Fibroblast of mammary gland (primary cell): ENCODE results near the gene F3.

ENCODE experiments used
- DNase-seq: peaks from one replicate; pipeline ENCODE4 v3.0.0-alpha.2; 2010; ENCODE audit warnings: low read depth
- H3K4me3 ChIP-seq: 2 replicates; pipeline ENCODE4 v1.5.1; 2011; ENCODE audit warnings: low read depth, mild to moderate bottlenecking, low read length, moderate library complexity; ENCODE audit not compliant: control insufficient read depth
- CTCF ChIP-seq: conservative IDR thresholded peaks from 2 replicates; pipeline ENCODE4 v1.5.1; 2011; ENCODE audit warnings: low read depth, low read length, inconsistent platforms; ENCODE audit not compliant: control insufficient read depth, insufficient read depth

Gene F3

GRCh38 chr1:94535879-94536278, 5.7 kb downstream of the F3 start:
- no peak for DNase-seq

GRCh38 chr1:94535095-94535494, 6.5 kb downstream of the F3 start:
- no peak overlapping the region for H3K4me3 ChIP-seq
- DNase-seq = no peak
- no peak for TF ChIP-seq CTCF

More at GRCh38 chr1:94535879-94536278, 5.7 kb downstream of the F3 start:
- H3K4me3 ChIP-seq = no peak overlapping the region
- no peak for TF ChIP-seq CTCF

GRCh38 chr1:94532077-94532476, 9.5 kb downstream of the F3 start:
- no peak for TF ChIP-seq CTCF
- H3K4me3 ChIP-seq = no peak overlapping the region
- DNase-seq = no peak

GRCh38 chr1:94531664-94532063, 9.9 kb downstream of the F3 start:
- no peak for DNase-seq
- no peak overlapping the region for H3K4me3 ChIP-seq
- TF ChIP-seq CTCF = no peak

- no peak for DNase-seq
- H3K4me3 ChIP-seq = no peak overlapping the region
- TF ChIP-seq CTCF = no peak
Observed at GRCh38 chr1:94530373-94530878, 11.1 kb downstream of the F3 start.

- TF ChIP-seq CTCF = no peak
- DNase-seq = no peak
Observed at GRCh38 chr1:94529416-94529815, 12.1 kb downstream of the F3 start.

GRCh38 chr1:94528826-94529225, 12.7 kb downstream of the F3 start:
- TF ChIP-seq CTCF = no peak
- DNase-seq = no peak
- H3K4me3 ChIP-seq = no peak overlapping the region

More at GRCh38 chr1:94529416-94529815, 12.1 kb downstream of the F3 start:
- H3K4me3 ChIP-seq = no peak overlapping the region
